ENCODE results near the gene DCAF4.

Gene DCAF4

GRCh38 chr14:72970824-72971434 is 44.7 kb downstream of the DCAF4 start:
- in situ Hi-C loops (cut with HindIII; ENCODE audit: low sequenced_read_pairs) = no loop called here
- no peak for TF ChIP-seq CTCF (IDR thresholded peaks at IDR 0.05; ENCODE audit: low read depth, low read length)
- no peak overlapping the region for H3K4me3 ChIP-seq (ENCODE audit: low read depth, low read length)
- no peak for DNase-seq (ENCODE audit: low read depth, low spot score)

GRCh38 chr14:72974661-72975060 is 48.4 kb downstream of the DCAF4 start:
- in situ Hi-C loops (cut with HindIII; ENCODE audit: low sequenced_read_pairs) = no loop called here

GRCh38 chr14:72975770-72976169 is 49.5 kb downstream of the DCAF4 start:
- TF ChIP-seq CTCF (IDR thresholded peaks at IDR 0.05; ENCODE audit: low read depth, low read length) = no peak
- no peak overlapping the region for H3K4me3 ChIP-seq (ENCODE audit: low read depth, low read length)
- in situ Hi-C loops (cut with HindIII; ENCODE audit: low sequenced_read_pairs) = no loop called here
- DNase-seq (ENCODE audit: low read depth, low spot score) = no peak

More at GRCh38 chr14:72974661-72975060, 48.4 kb downstream of the DCAF4 start:
- DNase-seq (ENCODE audit: low read depth, low spot score) = no peak
- no peak overlapping the region for H3K4me3 ChIP-seq (ENCODE audit: low read depth, low read length)
- no peak for TF ChIP-seq CTCF (IDR thresholded peaks at IDR 0.05; ENCODE audit: low read depth, low read length)

- no peak overlapping the region for H3K4me3 ChIP-seq (ENCODE audit: low read depth, low read length)
- DNase-seq (ENCODE audit: low read depth, low spot score) = no peak
- in situ Hi-C loops (cut with HindIII; ENCODE audit: low sequenced_read_pairs) = no loop called here
- TF ChIP-seq CTCF (IDR thresholded peaks at IDR 0.05; ENCODE audit: low read depth, low read length) = no peak
Measured at GRCh38 chr14:72978856-72979255, 52.6 kb downstream of the DCAF4 start.

- no peak for TF ChIP-seq CTCF (IDR thresholded peaks at IDR 0.05; ENCODE audit: low read depth, low read length)
- H3K4me3 ChIP-seq (ENCODE audit: low read depth, low read length) = no peak overlapping the region
- DNase-seq (ENCODE audit: low read depth, low spot score) = no peak
- in situ Hi-C loops (cut with HindIII; ENCODE audit: low sequenced_read_pairs) = no loop called here
Measured at GRCh38 chr14:72980863-72981262, 54.6 kb downstream of the DCAF4 start.

- in situ Hi-C loops (cut with HindIII; ENCODE audit: low sequenced_read_pairs) = no loop called here
Measured at GRCh38 chr14:72982146-72982708, 56.0 kb downstream of the DCAF4 start.

More at GRCh38 chr14:72982146-72982708, 56.0 kb downstream of the DCAF4 start:
- no peak for DNase-seq (ENCODE audit: low read depth, low spot score)
- no peak overlapping the region for H3K4me3 ChIP-seq (ENCODE audit: low read depth, low read length)
- TF ChIP-seq CTCF (IDR thresholded peaks at IDR 0.05; ENCODE audit: low read depth, low read length) = no peak
